NCI-H128 (cell line): Measurements from ENCODE around the gene SLC35E1.
"Not testable (repeated sequence)": the region's sequence is repeated elsewhere in the genome, so short reads cannot be mapped to it uniquely, and the experiment has no call there.

ENCODE experiments used
- DNase-seq: peaks from one replicate; lab custom pipeline; 2025; ENCODE audit not compliant: unreplicated experiment; lab: John Stamatoyannopoulos, UW

The SLC35E1 gene

DNA sequence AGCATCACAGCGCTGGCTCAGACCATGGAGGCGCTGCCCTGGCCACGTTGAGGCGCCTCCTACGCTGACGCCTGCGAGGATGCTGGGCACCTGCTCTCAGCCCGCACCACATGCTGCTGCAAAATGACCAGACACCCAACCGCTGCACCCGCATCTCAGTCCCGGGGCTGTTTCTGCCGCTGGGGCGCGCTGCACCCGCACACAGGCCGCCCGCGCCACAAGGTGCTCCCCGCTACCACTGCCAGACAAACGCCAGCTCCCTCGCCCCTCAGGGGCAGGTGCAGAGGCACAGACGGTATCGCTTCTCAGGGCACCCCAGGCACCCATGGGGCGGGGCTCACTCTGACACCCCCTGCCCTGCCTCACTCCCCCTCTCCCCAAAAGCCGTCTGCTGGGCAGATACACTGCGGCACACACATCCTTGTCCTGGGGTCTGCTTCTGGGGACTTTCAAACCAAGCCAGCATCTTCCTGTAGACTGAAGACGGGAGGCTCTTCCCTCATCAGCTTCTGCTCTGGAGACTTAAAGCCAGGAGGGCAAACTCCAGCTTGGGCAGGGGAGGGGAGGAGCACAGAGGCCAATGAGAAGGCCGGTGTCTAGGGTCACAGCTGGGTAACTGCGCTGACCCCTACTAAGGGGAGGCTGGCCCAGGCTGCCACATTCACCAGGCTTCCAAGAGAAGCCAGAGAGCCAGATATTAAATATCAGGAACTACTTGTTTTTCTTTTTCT lies 46.3 kb downstream of the SLC35E1 start:
- DNase-seq: no peak

DNA sequence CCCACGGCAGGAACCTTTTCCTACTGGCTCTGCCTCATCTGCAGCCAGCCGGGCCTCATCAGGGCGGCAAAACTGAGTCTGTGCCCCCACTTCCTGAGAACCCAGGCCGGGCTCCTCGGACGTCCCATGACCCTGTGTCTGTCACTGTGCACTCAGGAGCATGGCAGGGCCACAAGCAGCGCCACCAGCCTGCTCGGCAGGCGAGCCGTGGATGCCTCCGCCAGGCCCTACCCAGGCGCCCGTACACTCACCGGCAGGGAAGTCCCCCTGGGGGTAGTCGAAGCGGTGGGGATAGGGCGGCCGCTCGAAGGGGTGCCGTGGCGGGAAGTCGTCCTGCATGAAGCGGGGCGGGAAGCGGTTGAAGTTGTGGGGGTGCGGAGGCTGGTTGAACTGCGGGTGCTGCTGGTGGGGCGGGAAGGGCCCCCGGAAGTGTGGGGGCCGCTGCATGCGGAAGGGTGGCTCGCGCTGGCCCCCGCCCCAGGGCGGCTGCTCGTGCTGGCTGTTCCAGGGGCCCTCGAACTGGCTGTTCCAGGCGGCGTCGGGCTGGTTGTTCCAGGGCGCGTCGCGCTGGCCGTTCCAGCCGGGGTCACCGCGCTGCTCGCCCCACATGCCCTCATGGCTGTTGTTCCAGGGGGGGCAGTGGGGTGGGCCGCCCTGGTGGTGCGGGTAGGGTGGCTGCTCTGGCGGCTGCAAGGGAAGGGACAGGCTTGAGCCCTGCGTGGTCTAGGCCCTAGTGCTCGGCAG lies 47.1 kb downstream of the SLC35E1 start:
- no peak for DNase-seq

DNA sequence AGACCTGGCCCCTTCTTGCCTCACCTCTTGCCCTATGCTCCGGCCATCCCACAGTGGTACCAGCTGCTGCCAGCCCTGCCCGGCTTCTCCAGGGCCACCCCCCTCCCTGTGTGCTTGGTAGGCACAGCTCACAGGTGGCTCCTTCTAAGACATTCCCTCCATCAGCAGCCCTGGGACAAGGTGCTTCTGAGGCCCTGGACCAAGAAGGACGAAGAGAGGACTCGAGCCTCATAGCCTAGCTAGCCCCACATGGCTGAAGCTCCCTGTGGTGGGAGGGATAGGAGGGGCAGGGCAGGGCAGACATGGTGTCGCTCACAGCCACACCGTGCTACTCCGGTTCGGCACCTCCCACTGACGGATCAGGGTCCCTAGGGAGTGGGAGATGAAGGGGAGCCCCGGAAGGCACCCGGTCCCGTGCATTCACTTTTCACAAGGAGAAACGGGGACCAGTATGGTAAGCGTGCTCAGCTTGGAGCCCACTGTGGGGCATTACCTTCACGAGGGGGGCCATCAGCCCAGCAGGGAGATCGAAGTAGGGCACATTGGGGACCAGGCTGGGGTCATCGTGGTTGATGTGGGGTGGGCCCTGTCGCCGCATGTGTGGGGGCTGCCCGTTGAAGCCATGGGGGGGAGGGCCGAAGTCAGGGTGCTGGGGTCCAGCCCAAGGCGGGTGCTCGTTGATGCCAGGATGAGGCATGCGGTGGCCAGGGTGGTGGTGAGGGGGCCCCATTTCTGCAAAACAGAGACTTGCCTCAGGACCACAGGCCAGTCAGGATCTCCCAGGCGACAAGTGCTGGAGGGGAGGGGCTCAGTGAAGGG lies 49.4 kb downstream of the SLC35E1 start:
- no peak for DNase-seq

DNA sequence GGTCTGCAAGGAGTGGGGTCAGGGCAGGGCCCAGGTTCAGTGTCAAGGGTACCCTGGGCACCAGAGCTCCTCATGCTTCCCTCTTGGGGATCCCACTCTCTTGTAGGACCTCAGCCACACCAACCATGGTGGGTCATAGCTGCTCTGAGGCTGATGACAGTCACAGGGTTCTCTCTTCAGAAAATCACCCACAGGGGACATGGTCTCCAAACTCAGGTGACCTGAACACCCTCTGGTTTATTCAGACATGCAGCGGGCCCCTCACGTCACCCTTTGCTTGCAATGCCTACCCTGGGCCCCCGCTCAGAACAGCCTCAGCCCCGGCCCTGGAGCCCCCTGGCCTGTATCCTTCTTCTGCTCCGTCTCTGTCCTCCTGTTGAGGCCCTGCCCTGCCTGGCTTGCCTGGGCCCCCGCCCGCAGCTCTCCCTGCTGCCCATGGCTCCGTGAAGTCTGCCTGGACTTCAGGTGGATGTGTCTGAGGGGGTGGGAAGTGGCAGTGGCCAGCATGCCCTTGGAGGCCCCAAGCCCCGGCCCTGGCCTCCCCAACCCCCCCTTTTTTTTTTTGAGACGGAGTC lies 50.4 kb downstream of the SLC35E1 start:
- no peak for DNase-seq

DNA sequence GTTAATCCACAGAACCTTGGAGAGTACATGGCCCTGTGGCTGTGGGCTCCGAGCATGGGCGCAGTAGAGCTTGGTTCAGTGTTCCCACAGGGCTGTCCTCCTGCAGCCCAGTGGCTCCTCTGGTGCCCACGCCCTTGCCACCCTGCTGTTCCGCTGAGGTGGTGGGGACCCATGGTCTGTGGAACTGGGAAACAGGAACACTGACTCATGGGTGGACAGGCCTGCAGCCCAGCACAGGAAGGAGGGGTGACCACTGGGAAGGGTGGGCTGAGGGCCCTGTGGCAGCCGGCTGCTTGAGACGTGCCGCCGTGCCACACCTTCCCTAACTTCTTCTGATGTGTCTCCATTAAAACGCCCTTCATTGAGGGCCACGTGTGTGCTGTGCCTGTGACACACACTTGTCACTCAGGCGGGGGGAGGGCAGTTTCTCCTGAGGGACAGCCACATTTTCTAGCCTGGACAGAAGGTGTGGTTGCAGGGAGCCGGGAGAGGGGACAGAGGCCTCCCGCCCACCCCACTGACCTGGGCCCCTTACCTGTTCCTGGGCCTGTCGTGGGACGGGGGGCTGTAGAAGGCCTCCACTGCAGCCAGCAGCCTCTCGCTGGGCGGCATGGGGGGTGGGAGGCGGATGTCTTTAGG lies 51.1 kb downstream of the SLC35E1 start:
- no peak for DNase-seq

DNA sequence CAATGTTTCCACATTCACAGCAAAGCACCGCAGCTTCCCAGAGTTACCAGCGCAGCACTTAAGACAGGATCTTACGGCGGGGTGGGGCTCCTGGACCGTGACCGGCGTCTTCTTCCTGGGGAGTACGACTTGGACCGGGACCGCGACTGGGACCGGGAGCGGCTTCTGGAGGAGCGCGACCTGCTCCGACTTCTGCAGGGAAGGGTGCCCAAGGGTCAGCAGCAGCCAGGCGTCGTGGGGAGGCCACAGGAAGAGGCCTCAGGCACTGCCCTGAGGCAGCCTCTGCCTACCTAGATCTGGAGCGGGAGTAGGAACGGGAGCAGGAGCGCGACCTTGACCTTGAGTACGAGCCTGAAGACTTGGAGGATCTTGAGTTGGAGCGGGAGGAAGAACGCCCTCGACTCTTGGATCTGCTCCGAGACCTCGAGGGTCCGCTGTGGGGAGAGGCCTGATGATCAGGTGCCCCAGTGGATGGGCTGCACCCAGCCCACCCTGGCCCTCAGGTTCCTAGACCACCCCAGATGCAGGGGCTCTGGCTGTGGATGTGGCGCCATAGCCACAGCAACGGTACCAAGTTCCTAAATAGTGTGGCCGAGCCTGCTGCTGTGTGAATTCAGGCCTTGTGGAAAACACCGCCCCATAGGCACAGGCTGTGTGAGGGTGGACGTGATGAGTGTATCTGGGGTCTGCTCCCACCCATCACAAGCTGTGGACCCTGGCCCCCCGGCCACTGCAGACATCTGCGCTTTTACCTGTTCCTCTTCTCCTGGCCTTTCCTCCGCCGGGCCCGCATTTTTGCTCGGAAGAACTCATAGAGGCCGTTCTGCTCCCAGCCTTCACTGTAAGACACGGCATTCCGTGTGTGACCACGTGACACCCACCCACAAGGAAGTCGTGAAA lies 51.9 kb downstream of the SLC35E1 start:
- DNase-seq: no peak

DNA sequence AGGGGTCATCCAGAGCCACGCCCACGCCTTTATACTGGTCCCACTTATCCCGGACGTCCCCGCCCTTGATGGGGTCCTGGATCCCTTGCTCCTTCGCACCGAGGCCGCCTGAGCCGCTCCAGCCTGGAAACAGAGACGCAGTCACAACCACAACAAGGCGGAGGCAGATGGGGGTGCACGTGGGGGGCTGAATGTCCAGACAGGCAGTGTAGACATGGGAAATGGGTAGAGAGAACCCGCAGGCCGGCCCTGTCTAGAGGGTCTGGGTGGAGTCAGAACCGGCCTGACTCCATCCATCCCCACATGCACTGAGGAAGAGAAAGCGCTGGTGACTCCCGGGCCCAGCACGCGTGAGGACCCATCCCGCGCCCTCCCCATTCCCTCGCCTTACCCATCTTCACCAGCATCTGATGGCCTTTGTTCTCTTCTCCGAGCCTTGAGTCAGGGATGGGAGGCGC lies 53.0 kb downstream of the SLC35E1 start:
- DNase-seq: no peak

DNA sequence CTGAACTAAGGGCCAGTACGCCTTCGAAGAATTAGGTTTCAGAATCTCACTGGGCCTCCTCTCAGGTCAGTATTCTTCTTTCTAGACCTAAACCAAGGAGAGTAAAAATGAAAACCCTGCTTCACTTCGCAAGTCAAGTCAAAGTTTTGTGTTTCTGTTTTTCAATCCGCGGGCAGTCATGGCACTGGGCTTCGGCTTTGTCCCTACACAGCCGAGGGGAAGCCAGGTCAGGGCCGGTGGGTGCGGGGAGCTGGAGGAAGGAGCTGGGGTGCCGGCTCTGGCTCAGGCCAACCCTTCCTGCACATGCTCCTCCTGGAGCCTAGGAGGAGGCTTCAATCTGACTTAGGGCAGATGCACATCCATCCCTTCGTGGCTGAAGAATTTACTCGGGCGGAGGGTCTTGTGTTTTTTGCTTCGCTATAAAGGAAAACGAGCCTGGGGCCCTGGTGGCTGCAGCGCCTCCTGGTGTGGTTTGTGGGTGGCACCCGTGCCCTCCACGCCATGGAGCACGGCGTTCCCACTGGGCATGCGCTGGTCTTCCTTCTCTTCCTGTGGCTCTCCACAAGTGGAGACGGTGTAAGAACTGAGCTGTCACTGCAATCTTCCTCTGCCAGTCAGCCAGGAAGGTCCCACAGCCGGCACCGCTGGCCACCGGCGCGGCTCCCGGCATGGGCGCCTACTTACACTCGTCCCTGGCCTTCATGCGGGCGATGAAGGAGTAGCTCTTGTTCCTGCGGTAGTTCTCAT lies 53.6 kb downstream of the SLC35E1 start:
- no peak for DNase-seq

DNA sequence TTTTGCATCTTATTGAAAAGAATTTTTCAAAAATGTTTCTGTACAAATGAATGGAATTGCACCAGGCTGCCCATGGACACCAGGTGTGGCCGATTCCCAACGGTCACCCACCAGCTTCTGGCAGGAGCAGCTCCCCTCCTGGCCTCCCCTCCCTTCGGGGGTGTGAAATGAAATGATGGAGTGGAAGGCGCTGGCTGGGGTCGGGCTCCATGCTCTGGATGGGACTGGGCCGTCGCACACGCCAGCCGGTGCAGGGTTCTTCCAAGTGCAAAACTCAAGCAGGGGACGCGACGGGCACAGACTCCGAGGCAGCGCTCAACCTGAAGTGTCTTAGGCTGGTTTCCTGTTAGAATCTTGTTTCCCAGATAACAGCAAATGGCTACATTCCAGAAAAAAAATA lies 54.2 kb downstream of the SLC35E1 start:
- DNase-seq: no peak

DNA sequence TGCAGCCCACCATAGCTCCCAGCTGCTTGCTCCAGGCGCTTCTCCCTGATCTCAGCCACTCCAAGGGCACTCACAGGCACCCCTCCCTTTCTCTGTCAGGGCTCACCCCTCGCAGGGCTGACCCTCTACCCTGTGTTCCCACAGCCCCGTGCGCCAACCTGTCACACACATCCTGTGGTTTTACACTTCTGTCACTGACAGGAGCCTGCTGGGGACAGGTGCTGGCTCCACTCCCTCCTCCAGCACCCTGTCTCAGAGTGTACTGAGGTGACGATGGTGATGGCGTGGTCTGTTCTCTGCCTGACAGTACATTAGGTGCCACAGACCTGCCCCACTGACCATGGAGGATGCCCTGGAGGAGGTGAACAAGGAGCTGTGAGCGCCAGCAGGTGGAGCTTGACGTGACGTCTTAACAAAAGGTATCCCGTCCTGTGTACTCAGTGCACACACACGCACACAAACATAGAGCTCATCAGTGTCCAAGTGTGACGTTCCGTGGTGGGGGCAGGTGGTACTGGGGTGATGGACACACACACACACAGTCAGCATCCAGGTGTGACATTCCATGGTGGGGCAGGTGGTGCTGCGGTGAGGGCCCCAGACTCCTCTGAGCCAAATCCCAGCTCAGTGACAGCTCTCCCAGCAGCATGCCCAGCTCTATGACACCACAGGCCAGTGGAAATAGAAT lies 55.1 kb downstream of the SLC35E1 start:
- no peak for DNase-seq

DNA sequence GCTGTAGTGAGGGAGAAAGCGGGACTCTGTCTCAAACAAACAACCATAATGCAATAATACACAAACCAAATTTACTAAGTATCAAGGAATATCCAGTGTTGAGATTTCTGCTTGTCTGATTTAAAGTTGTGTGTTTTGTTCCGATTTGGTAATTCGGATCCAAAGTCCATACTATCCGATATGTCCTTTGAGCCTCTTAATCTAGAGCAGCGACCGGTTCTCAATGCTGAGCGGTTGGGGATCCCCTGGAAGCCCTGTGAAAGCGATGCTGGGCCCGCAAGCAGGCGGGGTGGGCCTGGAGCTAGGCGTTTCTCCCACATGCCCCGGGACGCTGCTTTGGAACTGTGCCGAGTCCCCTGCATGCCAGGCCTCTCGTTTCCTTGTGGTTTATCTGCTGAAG lies 55.8 kb downstream of the SLC35E1 start:
- no peak for DNase-seq

DNA sequence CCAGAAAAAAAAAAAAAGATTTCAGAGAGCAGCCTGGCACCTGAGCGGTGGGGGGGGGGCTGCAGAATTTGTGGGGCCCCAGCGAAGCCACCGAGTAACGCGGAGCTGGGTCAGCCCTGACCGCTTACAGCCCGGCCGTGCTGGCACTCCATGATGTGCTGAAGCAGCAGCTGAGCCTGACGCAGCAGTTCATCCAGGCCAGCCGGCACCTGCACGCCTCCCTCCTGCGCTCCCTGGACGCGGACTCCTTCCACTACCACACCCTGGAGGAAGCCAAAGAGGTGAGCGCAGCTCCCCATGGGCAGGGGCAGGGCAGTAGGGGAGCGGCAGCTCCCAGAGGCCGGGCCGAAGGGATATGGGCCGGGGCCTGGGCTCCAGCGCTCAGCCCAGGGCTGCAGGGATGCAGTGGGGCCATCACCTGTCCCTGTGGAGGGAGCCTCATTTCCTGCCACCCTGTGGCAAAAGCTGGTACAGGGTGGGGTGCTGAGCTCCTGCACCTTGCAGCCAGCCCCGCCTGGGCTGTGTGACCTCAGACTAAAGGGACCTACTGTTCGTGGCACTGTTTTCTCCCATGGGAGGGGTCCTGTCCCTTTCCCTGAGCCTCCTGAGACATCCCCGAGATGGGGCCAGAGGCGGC lies 57.7 kb downstream of the SLC35E1 start:
- no peak for DNase-seq

DNA sequence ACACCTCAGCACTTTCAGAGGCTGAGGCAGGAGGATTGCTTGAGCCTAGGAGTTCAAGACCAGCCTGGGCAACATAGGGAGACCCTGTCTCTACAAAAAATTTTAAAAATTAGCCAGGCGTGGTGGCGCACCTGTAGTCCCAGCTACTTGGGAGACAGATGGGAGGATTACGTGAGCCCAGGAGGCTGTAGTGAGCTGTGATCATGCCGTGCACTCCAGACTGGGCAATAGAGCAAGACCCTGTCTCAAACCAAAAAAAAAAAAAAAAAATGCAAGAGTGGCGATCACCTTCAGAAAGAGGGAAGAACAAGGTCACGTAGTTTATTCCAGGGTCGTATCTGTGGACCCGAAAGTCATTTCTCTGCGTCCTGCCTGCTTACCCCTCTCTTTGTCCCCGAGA lies 59.6 kb downstream of the SLC35E1 start:
- DNase-seq: not testable (repeated sequence)

DNA sequence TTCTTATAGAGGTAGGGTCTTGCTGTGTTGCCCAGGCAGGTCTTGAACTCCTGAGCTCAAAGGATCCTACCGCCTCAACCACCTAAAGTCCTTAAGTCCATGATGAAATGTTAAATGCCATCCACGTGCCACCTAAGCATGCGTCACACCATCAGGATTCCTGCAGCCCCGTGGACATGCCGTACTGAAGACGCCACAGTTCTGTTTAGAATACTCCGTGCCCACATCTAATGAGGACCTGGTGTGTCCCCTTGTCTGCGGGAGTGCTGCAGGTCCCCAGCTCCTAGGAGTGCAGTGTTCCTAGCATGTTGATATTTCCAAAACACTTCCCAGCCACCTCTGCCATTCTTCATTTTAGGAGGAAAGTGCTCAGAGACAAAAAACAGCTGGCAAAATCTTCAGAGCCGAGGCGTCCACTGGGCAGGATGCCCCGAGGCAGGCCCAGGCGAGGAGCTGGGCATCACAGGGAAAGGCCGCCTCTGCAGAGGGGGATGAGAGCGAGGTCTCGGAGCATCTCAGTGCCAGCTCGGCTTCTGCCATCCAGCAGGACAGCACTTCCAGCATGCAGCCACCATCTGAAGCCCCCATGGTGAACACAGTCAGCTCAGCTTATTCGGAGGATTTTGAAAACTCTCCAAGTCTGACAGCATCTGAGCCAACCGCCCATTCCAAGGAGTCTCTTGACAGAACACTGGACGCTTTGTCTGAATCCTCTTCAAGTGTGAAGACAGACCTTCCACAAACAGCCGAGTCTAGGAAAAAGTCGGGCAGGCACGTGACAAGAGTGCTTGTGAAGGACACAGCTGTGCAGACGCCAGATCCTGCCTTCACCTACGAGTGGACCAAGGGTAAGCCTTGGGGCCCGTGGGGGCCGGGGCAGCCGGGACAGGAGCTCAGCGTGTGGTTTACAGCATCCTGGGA lies 62.8 kb downstream of the SLC35E1 start:
- DNase-seq: no peak

DNA sequence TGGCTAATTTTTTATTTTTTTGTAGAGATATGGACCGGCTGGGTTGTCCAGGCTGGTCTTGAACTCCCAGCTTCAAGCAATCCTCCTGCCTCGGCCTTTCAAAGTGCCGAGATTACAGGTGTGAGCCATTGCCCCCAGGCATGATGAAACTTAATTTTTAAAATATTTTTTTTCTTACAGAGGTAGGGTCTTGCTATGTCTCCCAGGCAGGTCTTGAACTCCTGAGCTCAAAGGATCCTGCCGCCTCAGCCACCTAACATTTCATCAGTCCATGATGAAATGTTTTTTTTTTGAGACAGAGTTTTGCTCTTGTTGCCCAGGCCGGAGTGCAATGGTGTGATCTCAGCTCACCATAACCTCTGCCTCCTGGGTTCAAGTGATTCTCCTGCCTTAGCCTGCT lies 63.7 kb downstream of the SLC35E1 start:
- no peak for DNase-seq

DNA sequence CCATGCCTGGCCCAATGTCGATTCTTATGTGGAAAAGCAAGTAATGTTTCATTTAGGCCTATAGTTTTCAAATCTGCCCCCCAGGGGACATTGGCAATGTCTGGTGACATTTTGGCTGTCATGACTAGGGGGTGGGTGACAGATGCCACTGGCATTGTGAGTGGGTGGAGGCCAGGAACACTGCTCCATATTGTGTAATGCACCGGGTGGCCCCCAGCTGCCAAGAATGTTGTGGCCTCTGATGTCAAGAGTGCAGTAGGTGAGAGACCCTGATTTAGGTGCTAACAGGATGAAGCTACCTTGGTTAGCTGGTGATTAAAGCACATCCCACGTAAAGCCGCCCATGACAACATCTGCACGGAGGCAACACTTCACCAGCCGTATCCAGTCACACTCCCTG lies 65.3 kb downstream of the SLC35E1 start:
- DNase-seq: no peak

DNA sequence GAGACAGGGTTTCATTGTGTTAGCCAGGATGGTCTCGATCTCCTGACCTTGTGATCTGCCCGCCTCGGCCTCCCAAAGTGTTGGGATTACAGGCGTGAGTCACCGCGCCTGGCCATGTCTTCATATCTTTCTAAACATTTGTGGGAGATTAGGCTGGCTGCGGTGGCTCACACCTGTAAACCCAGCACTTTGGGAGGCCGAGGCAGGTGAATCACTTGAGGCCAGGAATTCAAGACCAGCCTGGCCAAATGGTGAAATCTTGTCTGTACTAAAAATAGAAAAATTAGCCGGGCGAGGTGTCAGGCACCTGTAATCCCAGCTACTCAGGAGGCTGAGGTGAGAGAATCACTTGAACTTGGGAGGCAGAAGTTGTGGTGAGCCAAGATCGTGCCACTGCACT lies 66.1 kb downstream of the SLC35E1 start:
- DNase-seq: not testable (repeated sequence)
